Omental fat pad (tissue), 4 donors: ENCODE results near the gene CDRT15L2. TPM values are rescaled to one million over a fixed set of nuclear protein-coding genes. Genes with fewer than 3 reads are reported as not detected.
"Not testable (repeated sequence)": the region's sequence is repeated elsewhere in the genome, so short reads cannot be mapped to it uniquely, and the experiment has no call there.

Experiments
- ATAC-seq: fragments of 150-250 bp; one replicate; pipeline ENCODE4 v1.9.1; 2016; ENCODE audit warnings: mild to moderate bottlenecking, moderate library complexity; ENCODE audit not compliant: low FRiP score
- DNase-seq: peaks from one replicate; pipeline ENCODE4 v3.0.0-alpha.2; 2019; ENCODE audit warnings: low spot score
- total RNA-seq, 4 donors: library from RNA; depleted of rRNA; stranded (reverse); fragments of >200 nt; gene quantifications; one replicate each; pipeline ENCODE4 v1.1.0, GENCODE V29; 2016

CDRT15L2 gene
- total RNA-seq: not detected

DNA sequence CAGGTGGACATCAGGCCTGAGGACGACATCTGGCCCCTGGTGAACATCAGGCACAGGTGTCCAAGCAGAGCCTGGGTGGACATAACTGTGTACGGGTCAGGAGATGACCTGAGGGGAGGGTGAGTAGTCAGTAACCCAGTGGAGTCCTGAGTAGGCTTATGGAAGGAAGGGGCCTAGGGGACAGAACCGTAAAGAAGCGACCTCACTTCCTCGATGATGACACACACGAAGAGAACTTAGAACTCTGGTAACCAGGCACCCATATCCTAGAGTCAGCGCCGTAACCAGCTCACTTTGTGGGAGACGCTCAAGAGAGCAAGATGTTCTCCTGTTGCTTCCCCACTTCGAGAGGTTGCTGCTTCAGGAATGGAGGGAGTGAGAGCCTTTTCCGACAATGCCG, at the start of gene CDRT15L2:
Gene CDRT15L2 (plus strand): TSS at position 301 of the 400 bp plus-strand sequence. CDS start 20 bp downstream, at position 321.
- not testable (repeated sequence) for ATAC-seq, DNase-seq

DNA sequence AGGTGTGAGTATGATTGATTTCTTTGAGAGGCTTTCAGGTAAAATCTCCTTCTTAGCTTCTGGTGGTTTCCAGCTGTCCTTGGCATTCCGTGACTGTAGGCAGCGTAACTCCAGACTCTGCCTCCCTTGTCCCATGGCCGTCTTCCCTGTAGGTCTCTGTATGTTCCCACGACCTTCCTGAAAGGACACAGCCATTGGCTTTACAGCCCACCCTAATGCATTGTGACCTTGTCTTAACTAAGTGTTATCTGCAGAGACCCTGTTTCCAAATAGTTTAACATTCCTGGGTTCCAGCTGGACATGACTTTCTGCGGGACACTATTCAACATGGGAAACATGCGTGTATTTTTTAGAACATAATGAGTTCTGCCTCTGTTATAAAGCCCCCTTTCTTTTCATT, 49.4 kb upstream of the CDRT15L2 start:
- DNase-seq, ATAC-seq: not testable (repeated sequence)

DNA sequence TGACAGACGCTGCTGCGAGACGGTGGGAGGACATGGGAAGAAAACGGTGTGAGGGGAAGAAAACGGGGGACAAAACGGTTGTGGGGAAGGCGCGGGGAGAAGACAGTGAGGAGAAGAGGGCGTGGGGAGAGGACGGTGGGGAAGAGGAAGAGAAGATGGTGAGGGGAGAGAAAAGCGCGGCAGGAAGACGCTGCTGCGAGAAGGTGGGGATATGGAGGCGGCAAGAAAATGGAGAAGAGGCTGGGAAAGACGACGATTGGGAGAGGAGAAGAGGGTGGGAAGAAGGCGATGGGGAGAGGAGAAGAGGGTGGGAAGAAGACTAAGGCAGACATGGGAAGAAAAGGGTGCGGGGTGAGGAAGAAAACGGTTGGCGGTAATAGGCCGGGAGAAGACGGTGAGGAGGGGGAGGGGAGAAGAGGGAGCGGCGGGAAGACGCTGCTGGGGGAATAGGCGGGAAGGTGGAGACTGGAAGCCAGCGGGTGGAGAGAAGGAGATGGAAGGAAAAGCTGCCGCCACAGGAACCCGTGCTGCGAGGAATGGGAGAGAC, 46.9 kb upstream of the CDRT15L2 start:
- ATAC-seq, DNase-seq: not testable (repeated sequence)

DNA sequence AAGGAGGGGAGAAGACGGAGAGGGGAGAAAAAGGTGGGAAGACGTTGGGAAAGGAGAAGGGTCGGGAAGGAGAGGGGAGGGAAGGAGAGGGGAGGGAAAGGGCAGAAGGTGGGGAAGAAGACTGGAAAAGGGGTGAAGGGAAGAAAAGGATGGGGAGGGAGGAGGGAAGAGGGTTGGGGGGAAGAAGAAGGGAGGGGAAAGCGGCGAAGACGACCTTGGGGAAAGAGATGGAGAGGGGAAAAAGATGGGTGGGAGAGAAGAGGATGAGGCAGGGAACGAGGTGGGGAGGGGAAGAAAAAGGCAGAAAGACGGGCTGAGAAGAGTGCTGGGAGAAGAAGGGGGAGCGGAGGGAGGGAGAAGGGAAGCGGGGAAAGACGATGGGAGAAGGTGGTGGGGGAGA, 46.3 kb upstream of the CDRT15L2 start:
- not testable (repeated sequence) for DNase-seq, ATAC-seq

DNA sequence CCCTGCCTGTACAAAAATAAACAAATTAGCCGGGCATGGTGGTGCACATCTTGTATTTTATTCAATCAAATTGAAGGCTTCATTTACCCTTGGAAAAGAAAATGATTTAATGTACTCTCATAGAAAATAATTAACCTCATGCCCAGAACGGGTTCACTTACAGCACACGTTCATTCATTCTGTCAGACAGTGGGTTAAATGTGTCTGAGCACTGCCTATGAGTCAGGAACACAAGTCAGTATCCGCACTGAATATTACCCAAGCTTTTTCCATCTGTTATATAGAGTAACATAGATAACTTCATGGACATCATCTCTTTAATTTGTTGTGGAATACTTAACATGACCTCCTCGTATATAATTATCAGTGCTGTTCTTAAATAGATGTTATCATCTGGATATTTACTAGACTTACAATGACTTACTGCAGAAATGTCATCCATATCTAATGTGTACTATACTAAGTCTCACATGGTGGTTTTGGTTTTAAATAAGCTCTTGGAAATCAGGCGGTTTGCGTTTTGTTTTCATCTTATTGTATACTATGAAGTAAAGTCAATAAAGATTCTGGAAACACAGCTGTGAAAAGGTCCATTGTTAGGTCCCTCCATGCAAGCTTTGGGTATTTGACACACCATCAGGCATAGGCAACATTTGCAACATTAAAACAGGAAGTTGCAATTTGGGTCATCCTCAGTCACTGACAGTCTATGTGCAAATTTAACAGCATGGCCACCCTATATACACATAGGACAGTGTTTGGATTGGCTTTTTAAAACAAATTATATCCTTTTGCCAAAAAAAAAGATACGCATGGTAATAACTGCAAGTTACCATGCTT, 44.6 kb upstream of the CDRT15L2 start:
- not testable (repeated sequence) for DNase-seq, ATAC-seq

DNA sequence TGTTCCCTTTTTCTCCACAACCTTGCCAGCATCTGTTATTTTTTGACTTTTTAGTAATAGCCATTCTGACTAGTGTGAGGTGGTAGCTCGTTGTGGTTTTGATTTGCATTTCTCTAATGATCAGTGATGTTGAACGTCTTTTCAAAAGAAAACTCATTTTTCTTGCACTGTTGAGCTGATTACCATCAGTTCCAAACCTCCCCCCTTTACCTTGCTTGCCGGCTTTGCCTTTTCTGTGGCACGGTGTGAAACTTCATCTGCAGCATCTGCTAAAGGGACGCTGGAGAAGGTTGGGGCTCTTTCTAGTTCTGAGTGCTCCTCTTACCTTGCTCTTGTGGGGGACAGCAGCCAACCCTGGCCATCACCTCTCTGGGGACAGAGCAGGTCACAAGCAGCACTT, 39.1 kb upstream of the CDRT15L2 start:
- not testable (repeated sequence) for DNase-seq, ATAC-seq

DNA sequence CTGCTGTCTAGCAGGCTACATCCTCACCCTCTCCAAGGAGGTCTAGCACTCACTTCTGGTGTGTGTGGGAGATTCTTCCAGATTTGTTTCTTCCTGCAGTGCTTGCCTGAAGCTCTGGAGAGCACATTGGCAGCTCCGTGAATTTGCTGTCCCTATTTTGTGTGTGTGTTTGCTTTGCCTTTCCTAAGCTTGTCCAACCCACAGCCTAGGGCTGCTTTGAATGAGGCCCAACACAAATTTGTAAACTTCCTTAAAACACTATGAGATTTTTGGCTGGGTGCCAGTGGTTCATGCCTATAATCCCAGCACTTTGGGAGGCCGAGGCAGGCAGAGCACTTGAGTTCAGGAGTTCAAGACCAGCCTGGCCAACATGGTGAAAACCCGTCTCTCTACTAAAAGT, 38.7 kb upstream of the CDRT15L2 start:
- not testable (repeated sequence) for DNase-seq, ATAC-seq

DNA sequence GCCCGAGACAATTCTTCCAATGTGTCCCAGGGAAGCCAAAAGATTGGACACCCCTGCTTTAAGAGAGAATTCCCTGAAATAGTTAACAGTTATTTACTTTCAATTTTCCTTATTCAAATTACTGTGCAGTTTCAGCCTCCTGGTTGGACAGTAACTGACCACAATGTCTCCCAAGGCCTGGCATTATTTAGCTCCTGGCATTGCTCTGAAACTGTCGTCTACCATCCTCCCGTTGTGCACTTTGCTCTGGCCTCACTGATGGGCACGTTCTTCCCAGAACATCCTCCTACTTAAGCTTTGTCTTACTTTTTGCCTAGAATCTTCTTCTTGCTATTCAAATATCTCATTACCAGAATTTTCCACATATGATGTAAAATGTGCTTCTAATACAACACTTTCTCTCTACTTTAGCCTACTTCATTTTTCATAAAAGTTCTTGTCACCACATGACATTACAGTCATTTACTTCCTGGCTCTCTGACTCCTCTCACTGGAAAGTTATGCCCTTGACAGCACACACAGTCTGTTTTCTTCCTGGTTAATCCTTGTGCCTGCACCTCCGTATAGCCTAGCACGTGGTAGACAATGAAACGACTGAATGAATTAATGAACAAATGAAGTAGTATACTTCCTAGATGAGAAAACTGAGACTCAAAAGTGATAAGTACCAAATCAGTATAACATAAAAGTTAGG, 37.5 kb upstream of the CDRT15L2 start:
- not testable (repeated sequence) for ATAC-seq

DNA sequence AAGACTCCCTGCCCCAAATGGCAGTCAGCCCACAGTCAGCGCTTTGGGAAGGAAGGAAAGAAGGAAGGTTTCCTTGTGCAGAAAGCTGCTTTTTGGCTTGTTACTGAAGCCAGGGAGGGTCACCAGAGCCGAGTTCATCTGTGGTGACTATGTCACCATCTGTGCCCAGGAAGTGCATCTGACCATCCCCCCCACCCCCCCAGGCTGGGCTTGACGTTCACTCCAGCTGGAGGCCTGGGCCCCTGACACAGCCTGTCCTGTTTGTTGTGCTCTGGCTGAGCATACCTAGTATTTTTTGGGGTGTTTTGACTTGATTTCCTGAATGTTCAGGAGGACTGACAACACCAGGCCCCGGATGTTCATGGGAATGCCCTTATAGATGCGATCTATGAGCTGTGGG, 31.6 kb upstream of the CDRT15L2 start:
- not testable (repeated sequence) for ATAC-seq

More for the DNA sequence above, 37.5 kb upstream of the CDRT15L2 start:
- not testable (repeated sequence) for DNase-seq

DNA sequence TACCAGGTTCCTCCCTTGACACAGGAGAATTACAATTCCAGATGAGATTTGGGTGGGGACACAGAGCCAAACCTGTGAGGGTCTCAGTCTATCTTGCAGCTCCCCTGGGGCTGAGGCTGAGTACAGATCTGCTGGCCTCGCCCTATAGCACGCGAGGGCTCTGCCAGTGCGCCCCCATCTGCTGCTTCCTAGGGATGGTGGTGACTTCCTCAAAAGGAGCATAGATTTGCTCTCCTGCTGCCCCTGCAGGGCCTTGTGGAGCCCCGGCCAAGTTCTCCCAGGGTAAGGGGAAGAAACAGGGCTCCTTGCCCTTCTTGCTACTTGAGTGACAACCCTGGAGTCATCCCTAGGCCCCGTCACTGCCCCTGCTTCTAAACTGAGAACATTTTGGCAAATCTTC, 26.6 kb upstream of the CDRT15L2 start:
- not testable (repeated sequence) for ATAC-seq, DNase-seq

More for the DNA sequence above, 31.6 kb upstream of the CDRT15L2 start:
- not testable (repeated sequence) for DNase-seq

DNA sequence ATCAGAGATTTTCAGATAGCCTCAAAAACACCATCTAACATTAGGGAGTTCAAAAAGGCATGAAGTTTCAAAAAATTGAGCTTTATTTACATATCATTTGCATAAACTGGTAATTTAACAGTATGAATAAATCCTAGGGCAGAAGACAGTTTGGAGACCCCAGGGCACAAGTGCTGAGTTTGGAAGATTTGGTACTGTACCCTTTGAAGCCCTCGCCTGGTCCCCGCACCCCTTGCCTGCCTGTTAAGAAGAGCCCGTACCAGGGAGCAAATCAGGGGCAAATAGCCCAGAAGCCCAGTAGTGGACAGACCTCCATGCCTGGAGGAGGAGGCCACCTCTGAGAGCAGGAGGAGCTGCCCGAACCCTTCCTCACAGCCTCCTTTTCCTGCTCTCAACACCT, 24.8 kb upstream of the CDRT15L2 start:
- ATAC-seq, DNase-seq: not testable (repeated sequence)

DNA sequence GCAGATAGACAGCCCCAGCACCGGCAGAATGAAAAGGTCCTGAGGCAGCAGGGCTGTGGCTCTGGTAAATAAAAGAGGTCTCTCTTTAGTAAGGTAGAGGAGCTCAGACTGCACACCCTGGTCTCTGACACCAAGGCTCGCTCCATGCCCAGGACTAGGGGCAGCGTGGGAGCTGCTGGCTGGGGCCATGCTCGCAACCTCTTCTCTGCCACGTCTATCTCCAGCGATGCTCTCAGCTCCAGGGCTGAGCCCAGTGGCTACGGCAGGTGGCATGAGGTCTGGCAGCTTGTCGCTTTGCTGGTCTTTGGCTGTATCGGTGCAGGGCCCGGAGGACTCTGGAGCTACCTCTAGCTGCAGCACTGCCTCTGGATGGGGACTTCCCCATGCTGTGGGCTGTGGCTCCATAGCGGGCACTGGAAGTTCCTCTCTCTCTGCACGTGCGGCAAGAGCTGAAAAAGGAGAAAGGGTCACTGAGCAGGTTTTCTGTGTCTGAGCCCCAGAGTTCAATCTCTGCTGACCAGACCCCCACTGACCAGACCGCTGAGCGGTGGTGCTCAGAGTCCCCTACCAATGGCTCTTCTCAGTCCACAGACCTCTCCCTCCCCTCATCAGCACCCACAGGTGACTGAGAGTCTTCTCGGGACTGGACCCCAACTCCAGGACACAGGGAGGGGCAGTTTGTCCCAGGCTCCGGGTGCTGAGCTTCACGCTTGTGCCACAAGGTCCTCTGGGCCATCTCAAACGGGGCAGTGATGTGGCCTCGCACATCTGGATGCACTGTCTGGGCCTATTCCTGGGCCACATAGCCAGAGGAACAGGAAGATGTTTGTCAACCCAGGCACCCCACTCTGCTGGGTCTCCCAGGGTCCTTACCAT, 24.2 kb upstream of the CDRT15L2 start:
- ATAC-seq, DNase-seq: not testable (repeated sequence)

DNA sequence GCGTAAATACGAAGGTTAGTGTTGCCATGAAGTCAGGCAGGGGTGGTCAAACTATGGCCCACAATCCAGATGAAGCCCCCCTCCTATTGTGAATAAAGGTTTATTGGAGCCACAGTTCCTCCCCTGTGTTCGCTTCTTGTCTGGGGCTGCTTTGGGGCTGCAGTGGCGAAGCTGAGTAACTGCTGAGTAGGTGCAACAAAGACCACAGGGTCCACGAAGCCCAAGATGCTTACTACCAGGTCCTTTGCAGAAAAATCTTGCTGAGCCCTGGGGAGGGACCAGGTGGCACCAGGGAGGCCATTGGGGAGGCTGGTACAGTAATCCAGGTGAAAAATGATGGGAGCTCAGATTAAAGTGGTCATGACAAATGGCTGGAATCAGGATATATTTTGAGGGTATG, 21.4 kb upstream of the CDRT15L2 start:
- not testable (repeated sequence) for DNase-seq, ATAC-seq

DNA sequence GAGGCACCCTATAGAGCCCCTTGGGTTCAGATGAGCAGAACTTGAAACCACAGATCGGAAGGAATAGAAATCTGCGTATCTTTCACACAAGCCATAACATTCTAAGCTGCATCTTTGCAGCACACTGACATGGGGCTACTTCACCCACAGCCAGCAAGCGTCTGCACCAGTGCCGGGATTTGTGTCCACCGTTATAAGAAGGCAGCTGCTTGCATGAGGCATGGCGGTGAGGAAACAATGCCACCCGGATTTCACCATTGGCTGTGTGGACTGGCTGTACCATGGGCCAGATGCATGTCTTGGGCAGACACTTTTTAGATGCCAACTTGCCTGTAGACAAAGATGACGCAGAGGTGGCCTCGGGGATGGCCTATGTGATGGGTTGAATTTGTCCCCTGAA, 20.5 kb upstream of the CDRT15L2 start:
- not testable (repeated sequence) for ATAC-seq, DNase-seq
